Stimulated activated CD4-positive, alpha-beta T cell treated with anti-CD3 and anti-CD28 coated beads, Interleukin-4, amount 100 ng/mL, for 1 hour (primary cell): Measurements from ENCODE around the gene C4orf50.

Experiments used
- DNase-seq: peaks from one replicate; pipeline ENCODE4 v3.0.0-alpha.2; 2020

Gene C4orf50

DNA sequence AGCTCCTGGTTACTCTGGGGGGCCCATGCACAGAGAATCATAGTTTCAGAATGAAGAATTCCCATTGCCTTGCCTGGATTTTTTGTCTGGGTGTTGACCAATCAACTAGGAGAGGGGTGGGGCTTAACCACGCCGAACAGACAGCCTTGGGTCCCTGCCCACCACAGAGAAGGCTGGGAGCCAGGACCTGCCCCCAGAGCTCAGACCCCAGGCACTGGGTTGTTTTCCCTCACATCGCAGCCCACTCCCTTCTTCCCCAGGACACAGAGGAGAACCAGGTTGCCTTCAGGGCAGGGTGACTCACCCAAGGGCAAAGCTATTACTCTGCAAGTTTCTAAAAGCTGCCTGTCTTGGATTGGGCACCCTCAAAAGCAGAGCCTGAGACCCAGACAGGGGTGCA, 102.0 kb downstream of the C4orf50 start:
- DNase-seq = no peak

DNA sequence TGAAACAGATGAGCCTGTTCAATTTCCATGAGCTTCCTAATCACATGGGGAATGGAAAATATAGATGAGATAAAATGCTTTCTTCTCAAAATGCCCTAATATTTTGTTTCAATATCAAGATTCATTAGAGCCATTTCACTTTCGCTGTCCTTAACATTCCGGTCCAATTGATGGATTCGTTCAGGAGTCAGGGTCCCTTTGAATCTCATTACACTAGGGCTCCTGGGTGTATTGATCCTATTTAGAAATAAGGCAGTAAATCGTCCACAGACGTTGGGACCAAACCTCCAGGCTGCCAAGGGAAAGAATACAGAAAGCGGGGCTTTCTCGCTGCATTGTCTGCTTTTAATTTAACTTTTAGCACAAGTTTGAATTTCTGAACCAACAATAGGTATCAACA, 104.8 kb downstream of the C4orf50 start:
- DNase-seq = no peak

DNA sequence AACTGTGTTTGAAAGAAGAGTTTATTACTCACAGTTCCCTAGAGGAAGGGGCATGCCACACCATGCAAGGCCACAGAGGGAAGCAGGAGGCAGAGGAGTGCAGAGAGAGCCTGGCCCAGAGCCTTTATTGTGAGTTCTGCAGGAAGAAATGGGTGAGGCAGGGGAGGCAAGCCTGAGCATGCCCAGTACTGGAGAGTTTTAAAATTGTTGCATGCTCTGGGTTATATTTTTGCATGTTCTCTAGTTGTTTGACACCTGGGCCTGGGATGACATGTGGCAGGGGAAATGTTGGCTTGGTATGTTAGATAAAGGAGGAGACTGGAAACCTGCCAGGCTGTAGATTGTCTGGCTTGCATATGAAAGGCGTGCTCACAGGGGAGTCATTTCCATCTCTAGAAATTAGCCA, 105.6 kb downstream of the C4orf50 start:
- DNase-seq = no peak

DNA sequence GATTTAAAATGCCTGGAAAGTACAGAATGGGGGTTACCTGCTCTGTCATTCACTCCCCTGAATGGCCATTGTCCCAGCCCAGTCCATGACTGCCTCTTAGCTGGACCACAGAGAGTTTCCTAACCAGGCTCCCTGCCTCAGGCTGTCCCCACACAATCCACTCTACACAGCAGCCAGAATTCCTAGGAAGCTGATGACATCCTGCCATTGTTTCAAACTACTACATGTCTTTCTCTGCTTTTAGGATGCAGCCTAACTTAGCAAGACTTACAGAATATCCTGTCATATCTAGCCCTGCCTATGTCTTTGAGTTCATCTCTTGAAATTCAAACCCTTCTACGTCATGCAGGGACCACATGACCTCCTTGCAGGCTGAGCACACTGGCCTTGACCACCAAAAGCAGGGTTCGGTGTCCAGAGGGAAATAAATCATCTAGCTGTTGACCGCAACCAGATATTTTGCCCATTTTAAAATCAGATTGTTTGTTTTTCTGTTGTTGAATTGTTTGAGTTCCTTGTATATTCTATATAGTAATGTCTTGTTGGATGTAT, 109.3 kb downstream of the C4orf50 start:
- DNase-seq = no peak

DNA sequence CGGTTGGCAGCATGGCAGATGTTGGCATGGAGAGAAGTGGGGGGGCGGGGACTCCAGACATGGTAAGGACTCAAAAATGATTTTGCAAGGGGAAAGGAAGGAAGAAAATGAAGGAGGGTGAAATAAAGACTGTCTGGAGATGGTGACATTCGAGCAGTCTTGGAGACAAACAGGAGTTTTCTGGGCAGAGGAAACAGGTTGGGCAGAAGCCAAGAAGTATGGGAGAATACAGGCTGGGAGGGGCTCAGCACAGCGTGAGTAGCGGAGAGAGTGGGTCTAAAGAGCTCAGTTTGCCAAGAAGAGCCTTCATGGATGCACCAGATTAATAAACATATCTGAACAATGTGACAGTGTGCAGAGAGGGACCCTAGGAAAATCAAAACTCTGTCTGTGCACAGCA, 112.0 kb downstream of the C4orf50 start:
- DNase-seq = no peak

DNA sequence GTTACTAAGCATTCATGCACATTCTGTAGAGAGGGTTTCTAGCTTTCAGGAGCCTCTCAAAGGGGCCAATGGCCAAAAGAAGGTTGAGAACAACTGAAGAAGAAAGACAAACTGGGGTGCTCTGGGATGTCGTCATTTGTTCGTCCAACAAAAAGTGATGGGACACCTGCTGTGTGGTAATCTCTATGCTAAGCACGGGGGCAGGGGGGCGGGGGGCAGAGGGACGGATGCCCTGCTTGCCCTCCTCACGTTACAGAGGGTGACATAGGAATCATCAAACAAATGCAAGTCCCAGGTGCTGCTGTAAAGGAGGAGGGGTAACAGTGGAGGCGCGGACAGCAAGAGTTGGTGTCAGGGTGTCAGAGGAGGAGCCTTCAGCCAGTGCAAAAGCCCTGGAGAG, 112.5 kb downstream of the C4orf50 start:
- DNase-seq = no peak

DNA sequence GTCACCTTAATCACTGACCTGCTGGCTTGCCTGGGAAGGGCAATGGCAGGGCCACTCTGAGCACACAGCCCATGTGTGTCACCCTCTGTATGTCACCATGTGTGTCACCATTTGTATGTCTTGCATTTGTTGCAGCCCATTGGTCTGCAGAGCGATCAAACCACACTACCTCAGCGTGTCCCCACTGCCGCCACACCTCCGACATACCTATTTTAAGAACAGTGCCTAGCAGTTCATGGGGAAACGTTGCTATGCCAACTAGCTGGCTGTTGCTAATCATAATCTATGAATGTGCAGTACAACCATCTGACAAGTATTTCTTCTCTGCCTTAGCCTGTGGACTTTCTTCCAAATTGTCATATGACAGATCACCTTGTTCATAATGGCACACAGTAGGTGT, 117.4 kb downstream of the C4orf50 start:
- DNase-seq = no peak

DNA sequence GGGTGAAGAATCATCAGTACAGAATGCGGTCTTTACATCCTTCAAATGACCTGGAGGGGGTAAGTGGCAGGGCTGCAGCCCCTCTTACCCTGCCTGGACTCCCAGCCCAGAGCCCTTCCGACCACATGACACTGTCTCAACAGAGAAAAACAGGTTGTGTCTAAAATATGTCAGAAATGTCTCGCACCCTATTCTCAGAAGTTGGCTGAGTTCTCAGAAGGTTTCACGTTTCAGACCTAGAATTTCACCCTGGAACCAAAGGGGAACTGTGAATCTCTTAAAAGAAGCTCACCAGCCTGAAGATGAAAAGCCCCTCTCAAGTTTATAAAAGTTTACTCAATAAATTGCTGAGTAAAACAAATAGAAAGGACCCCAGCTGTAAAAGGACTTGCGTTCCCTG, 118.3 kb downstream of the C4orf50 start:
- no peak for DNase-seq

DNA sequence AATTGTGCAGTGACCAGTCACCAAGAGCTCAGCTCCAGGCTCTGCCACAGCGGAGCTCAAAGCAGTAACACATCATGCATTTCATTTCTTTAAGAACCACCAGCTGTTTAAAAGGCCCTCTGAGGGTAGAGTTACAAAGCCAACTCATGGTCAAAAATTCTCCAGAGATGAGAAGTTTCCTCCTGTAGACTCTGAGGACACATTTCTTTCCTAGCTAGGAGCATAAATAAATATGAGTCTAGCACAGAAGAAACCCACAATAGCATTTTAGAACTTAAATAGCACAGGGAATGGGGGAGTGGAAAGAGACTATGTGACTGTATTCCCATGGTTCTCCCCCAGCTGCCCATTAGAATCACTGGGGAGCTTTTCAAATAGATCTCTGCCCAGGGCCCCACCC, 118.8 kb downstream of the C4orf50 start:
- DNase-seq = no peak

DNA sequence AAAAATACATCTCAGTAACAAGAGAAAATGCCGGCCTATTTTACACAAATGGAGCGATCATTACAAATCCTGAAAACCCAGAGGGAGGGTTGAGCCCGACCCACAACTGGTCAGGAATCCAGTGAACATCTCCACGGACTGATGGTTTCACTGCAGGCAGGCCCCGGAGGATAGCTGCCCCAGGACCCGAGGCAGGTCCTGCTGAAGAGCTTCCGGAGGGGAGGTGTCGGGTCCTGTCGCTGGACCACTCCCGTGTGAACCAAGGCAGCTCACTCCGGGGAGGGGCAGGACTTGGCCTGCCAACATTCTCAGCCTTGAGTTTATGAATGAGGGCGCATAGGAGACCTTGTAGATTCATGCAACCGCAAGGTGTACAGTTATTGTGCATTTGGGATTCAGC, 120.6 kb downstream of the C4orf50 start:
- DNase-seq = no peak

DNA sequence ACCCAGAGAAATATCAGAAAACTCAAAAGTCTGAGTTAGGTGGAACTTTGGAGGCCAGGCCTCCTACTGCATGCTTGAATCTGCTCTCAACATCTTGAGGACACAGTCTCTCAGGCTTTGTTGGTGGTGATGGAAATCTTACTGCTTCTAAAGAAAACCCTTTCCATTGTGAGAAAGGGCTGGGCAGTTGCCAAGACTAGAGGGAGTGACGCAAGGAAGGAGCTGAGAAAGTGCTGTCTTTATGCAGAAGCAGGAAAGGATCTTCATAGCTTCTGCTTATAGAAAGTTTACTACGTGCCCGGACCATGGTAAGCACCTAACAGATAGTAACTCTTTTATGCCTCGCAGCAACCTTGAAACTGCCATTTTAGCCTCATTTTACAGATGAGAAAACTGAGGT, 122.9 kb downstream of the C4orf50 start:
- DNase-seq = no peak

DNA sequence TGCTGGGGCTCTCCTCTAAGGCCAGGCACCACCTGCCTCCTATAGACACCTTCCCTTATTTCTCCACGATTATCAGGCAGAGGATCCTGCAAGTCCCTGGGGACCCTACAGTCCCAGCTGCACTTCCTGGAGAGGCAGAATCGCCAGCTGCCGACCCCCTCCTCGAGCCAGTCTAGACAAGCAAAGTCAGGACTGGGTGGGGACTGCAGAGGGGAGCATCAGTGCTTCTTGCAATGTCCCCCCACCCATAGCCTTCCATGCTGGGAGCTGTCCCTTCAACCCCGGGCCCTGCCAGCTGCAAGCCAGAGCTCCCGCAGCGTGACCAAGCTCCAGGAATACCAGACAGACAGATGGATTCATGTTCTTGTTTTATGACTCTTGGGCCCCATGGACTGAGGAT, 124.0 kb downstream of the C4orf50 start:
- no peak for DNase-seq

DNA sequence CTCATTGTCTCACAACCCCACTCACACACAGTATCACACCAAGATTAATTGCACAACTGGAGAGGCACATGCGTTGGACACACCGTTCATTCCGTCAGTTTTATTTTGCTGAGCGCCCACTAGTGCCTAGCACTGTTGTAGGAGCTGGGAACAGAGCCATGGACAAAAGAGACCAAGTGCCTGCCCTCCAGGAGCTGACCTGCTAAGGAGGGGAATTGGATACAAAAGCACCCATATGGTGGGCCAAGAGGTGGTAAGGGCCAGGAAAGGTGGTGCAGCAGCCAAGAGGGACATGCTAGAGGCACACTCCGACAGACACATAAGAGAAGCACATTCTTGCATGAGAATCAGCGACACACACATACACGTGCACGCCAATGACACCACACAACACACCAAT, 124.6 kb downstream of the C4orf50 start:
- DNase-seq = no peak

DNA sequence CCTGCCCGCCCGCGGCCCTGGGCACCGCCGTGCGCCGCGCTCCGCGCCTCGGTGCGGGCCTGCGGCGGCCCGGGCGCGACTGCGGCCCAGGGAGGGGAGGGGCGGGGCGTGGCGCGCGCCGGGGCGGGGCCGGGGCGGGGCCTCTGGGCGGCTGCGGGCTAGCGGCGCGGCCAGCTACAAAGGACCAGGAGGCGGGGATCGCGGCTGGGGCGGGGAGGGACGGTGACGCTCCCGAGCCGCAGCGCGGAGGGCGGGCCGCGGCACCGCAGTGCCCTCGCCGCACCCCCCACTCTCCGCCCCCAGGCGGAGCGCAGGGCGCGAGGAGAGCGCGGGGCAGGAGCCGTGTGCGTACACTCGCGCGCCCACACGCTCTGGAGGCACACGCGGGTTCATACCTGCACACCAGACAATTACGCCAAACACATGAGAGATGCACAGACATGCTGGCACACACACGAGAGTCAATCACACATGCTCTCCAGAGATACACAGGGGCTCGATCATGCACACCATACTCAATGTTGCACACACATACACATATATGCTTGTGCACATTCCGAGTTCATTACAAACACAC, 125.1 kb downstream of the C4orf50 start, which contains the start of gene CRMP1:
TSS of gene CRMP1 (minus strand) at position 83 of the 577 bp plus-strand sequence. CDS start 117 bp downstream, outside the sequence.
- no peak for DNase-seq

DNA sequence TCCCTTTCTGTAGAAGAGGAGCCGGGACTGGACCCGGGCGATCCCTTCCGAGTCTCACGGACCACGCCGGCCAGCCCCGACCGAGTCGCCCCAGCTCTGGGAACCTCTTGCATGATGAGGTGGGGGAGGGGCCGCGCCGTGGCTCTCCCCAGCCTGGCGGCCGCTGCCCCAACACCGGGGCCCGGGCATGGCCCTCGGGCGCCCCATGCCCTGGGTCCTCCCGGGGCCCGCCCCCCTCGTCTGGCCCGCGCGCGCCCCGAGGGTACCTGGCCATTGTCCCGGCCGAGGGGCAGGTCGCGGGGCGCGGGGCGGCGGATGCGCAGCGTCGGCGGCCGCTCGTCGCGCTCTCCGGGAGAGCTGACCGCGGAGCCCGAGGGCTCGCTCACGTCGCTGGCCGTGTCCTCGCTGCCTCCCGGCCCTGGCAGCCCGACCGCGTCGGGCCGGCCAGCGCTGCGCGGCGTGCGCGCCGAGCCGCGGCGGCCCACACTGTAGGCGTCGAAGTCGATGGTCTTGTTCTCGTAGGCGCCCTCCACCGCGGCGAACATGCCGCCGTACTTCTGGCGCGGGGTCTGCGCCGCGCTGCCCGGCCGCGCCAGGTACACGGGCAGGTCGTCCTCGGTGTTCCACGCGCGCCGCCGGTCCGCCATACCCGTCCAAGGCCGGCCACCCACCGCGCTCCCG, 125.8 kb downstream of the C4orf50 start:
- DNase-seq = no peak

DNA sequence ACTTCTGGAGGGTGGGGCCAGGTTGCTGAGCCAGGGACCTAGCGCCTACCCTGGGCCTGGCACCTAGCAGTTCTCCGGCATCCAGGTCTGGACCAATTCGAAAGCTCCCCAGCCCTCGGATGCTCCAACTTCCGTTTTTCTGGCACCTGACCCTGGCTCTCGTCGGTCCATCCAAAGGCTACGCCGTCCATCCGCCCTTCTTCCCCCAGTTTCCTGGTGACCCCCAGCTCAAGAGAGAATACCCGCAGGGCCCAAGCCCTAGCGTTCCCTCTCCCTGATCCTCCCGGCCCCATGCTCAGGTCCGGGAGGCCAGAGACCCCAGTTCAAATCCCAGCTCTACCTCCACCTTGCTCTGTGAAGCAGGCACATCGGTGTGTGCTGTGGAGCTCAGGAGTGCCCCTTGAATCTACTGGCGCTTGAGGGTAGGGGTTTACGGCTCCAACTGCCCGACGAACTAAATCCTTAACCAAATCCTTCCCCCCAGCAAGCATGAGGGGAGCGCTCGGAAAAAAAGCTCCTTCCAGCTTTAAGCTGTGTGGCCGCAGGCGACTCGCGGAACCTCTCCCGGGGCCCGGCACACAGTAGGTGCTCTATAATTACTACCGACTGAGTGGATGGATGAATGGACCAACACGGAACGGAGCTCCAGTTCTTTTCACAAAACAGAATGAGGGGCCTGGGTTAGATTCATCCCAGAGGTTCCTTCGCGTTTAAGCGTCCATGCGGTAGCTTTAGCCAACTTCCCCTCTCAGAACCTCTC, 126.5 kb downstream of the C4orf50 start:
- DNase-seq = no peak

DNA sequence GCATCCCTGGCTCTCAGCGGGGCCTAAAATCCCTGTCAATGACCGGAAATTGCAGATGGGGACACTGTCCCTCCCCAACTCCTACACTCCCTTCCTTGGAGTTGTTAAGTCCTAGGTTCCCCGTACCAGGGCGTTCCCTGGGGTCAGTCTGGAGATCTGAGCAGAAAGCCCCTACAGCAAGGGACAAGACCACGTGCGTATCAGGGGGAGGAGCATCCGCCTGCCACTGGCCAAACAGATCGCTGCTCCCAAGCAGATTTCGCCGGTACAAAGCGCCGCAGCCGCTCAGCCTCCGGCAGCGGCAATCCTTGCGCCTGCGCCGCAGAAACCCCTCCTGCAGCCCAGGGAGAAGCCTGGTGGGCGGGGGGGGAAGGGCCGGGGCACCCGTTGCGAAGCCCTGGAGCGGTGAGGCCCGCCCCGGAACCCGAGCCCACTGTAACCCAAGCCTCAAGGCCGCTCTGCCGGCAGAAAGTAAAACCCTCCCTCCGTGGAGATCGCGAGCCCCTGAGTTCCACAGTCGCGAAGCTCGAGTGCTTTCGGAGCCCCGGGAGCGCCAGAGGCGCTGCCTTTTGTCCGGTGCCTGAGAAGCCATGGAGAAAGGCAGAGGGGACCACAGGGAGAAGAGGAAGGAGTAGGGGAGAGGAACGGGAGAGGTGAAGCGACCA, 128.0 kb downstream of the C4orf50 start:
- no peak for DNase-seq

DNA sequence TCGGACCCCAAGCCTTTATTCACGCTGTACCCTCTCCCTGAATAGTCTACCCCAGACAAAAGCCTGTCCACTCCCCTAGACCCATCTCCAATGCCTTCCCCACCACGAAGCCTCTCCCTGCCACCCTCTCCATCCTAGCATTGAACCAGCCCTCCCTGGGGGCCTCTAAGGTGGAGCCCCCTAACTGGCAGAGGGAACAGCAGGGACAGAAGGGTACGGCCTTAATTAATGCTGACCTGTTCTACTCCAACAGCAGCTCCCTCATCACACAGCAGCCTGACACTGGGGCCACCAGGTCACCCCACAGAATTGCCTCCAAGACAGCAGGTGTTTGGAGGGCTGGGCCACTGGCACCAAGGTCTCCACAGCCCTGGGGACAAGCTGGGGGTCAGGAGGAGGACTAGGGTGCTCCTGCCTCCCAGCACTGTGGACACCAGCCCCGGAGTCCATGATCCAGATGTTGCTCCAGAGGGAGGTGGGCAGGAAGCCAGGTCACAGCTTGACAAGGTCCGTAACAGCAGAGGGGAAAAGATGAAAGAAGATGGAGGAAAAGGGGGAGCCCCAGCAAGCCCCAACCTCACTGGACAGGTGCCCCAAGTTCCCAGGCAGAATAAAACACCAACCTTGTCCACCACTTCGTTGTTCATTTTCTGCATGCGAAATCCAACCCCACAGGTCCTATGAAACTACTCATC, 129.1 kb downstream of the C4orf50 start:
- no peak for DNase-seq

DNA sequence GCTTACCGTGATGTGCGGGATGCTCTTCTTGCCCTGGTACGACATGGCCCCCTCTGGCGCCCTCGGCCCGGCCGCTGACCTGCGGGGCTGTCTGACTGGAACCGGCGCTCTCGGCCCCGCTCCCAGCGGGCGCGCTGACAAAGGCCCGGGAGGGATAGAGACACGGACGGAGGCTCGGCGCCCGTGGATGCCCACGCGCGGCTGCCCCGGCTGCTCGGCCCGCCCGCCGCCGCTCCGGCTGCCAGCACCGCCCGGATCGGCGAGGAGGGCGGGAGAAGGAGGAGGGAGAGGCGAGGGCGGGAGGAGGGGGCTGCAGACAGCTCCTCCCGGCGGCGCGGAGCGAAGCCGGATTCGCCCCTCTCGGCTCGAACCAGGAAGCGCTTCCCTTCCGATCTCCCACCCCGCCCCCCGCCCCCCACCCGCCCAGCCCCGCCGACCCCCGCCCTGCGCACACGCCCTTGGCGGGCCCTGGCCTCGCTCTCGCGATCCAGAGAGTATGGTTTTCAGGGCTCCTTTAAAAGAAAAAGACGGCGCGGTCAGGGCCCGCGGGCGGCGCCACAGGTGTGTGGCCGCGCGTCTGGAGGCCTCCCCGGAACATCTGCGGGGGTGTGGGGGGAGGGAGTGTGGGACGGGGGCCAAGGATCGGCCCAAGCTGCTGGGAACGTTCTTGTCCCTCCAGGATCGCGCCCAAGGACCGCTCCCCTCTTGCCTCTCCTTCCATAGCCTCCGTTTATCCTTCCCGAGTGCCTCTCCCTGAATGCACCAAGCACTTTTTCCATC, 129.8 kb downstream of the C4orf50 start:
- no peak for DNase-seq

DNA sequence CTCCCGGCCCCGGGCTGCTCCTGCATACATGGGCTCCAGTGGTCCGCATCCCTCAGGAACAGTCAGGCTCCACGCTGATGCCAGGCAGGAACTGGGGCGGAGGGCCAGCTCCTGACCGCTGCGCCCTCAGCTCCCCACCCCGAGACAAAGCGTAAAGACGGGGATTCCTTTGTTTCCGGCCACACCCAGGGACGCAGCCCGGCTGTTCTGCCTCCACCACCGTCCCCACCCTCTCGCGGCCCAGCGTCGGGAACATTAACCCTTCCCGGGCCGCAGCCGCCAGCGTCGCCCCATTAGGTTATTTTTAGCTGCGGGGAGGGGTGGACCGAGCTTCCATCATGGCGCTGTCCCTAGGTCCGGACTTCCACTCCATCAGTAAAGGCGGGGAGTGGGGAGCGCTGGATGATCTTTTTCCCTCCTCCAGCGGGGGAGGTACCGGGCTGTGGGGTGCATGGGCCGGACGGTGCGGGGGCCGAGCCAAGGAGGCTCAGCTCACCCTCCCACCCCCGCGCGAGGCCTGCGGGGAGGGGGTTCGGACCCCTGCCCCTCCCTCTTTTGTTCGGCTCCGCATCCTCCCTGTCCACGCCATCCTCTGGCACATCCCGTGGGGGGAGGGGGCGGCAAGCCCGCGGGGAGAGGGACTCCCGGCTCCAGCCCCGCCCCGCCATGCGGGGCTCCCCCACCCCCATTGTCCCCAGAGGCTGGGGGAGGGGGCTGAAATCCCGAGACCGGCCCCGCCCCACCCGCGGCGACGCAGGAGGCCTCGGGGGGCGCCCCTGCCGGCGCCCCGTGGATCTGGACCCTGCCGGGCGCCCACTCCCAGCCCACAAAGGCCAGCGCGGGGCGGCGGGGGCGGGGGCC, 130.6 kb downstream of the C4orf50 start:
- DNase-seq = no peak

DNA sequence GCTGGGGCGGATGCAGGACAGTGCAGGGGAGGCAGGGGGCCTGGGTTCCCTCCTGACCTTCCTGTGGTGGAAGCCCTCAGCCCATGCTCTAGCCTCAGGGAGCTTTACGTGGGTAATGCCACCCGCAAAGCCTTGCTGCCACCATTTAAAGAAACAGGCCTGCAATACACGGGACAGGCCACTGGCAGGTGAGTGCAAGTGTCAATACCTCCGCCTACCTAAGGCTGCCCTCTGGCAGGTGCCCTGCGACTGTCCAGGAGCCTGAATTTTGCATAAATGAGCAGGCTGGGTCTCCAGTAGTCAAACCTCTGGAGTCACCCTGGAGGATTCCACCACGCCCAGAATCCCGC, 131.2 kb downstream of the C4orf50 start:
- no peak for DNase-seq
